Activated naive CD4-positive, alpha-beta T cell treated with anti-CD3 and anti-CD28 coated beads, Interleukin-2, amount 50 U/mL, for 72 hours (primary cell): ENCODE data around the gene ANKRD49. TPM values are rescaled to one million over a fixed set of nuclear protein-coding genes. Genes with fewer than 3 reads are reported as not detected.

Experiments
- total RNA-seq, 2 donors: library from RNA; stranded (reverse); gene quantifications; one replicate each; pipeline ENCODE4 v1.2.3, GENCODE V29; 2022

ANKRD49 gene
- total RNA-seq, 2 donors from 2014 or later = 18.1 to 22.8 TPM

Other genes with a start within 250 kb of the ANKRD49 start
- not detected for gene IZUMO1R, start 189.4 kb upstream of the ANKRD49 start, total RNA-seq
- gene GPR83, start 92.6 kb upstream of the ANKRD49 start, total RNA-seq = under 1 TPM in 1 of 2 donors, not detected in 1; 0.11 TPM
- 10 to 100 TPM; 50.7 to 53.1 TPM for gene MRE11, start 140 bp upstream of the ANKRD49 start, total RNA-seq
- gene C11orf97, start 18.5 kb downstream of the ANKRD49 start, total RNA-seq = not detected
- gene FUT4, start 49.9 kb downstream of the ANKRD49 start, total RNA-seq = 1 to 10 TPM; 2.7 to 5.4 TPM
- gene PIWIL4, start 73.4 kb downstream of the ANKRD49 start, total RNA-seq = under 1 TPM; 0.16 to 0.35 TPM